K562 (cell line): ENCODE data around the gene FARP1. TPM values are rescaled to one million over a fixed set of nuclear protein-coding genes. Genes with fewer than 3 reads are reported as not detected.

Source experiments
- ATAC-seq: fragments of 200-7000 bp; cut with Tn5 transposase; 3 replicates; pipeline ENCODE4 v1.9.1; 2020; ENCODE audit warnings: moderate library complexity
- BruUV-seq: library from RNA; stranded (reverse); fragments of 400-500 nt; replicated peaks from 2 replicates; lab custom pipeline; 2021; lab: Mats Ljungman, UMichigan
- CTCF ChIA-PET: fragments of 300-600 bp; formaldehyde crosslinking; extraction: SDS; loops from one replicate; lab custom pipeline; 2021; ENCODE audit warnings: low intra/inter-chr PET ratio; lab: Yijun Ruan, JAX
- POLR2A ChIA-PET: fragments of 300-600, 350-650 bp; sonication (Branson Sonifier 250); formaldehyde crosslinking; extraction: SDS; loops from one replicate; lab custom pipeline; 2021; ENCODE audit warnings: antibody characterized with exemption, inconsistent platforms; lab: Yijun Ruan, JAX
- DNase-seq, 4 experiments: peaks; one replicate each; pipeline versions ENCODE4 v3.0.0 to v3.0.0-alpha.2; 2011 to 2018; ENCODE audit warnings: low spot score in 3 of 4, mixed read lengths in 3 of 4; ENCODE audit errors: extremely low read depth in 1 of 4
- FAIRE-seq: peaks from 2 replicates; lab custom pipeline; 2011; peaks lifted over from hg19 to GRCh38; lab: Jason Lieb, UNC
- H2AFZ ChIP-seq: 2 replicates; pipeline ENCODE4 v1.6.0; 2011; ENCODE audit warnings: low read depth, low read length, control low read depth, inconsistent platforms
- H3K27ac ChIP-seq: fragments of 200-600 bp; 3 replicates; pipeline ENCODE4 v1.8.0; 2011; ENCODE audit warnings: low read depth, mild to moderate bottlenecking, control low read depth, inconsistent platforms, low read length, moderate library complexity, mixed read lengths; ENCODE audit errors: extremely low read depth
- H3K27me3 ChIP-seq, 2 experiments: fragments of 300-600 bp in 1 of 2; 2 replicates in 1 of 2; 3 replicates in 1 of 2; pipeline versions ENCODE4 v1.6.0 to v1.8.0; 2011; ENCODE audit warnings: inconsistent platforms in 2 of 2, low read length in 2 of 2, mild to moderate bottlenecking in 1 of 2, mixed read lengths in 1 of 2, moderate library complexity in 1 of 2; ENCODE audit not compliant: control insufficient read depth in 2 of 2, insufficient read depth in 2 of 2
- H3K36me3 ChIP-seq: fragments of 300-600 bp; 3 replicates; pipeline ENCODE4 v1.8.0; 2011; ENCODE audit warnings: mild to moderate bottlenecking, low read length, inconsistent platforms; ENCODE audit not compliant: control insufficient read depth, insufficient read depth
- H3K4me1 ChIP-seq, 2 experiments: fragments of 200-600 bp in 1 of 2; replicated peaks in 1 of 2; 2 replicates in 1 of 2; 3 replicates in 1 of 2; pipeline versions ENCODE4 v1.5.1 to v1.8.0; 2011; ENCODE audit warnings: inconsistent platforms in 2 of 2, low read length in 2 of 2, mild to moderate bottlenecking in 1 of 2, mixed read lengths in 1 of 2, moderate library complexity in 1 of 2; ENCODE audit not compliant: control insufficient read depth in 2 of 2, insufficient read depth in 2 of 2
- H3K4me2 ChIP-seq: 2 replicates; pipeline ENCODE4 v1.6.1; 2011; ENCODE audit warnings: low read length, control low read depth, inconsistent platforms, mixed read lengths; ENCODE audit not compliant: insufficient read depth
- H3K4me3 ChIP-seq: fragments of 200-600 bp; sonication (generic), shearing (Covaris generic); 2 replicates; pipeline ENCODE4 v1.5.1; 2016; ENCODE audit warnings: control low read depth, inconsistent platforms
- H3K79me2 ChIP-seq: fragments of 200-600 bp; 3 replicates; pipeline ENCODE4 v1.8.0; 2011; ENCODE audit warnings: low read length, inconsistent platforms; ENCODE audit not compliant: control insufficient read depth, insufficient read depth
- H3K9ac ChIP-seq, 2 experiments: 2 replicates each; pipeline versions ENCODE4 v1.6.0 to v1.6.1; 2011; ENCODE audit warnings: low read depth in 2 of 2, low read length in 2 of 2, control low read depth in 1 of 2, inconsistent platforms in 1 of 2, mild to moderate bottlenecking in 1 of 2, mixed read lengths in 1 of 2; ENCODE audit not compliant: insufficient read depth in 1 of 2
- H3K9me1 ChIP-seq: one replicate; pipeline ENCODE4 v1.6.0; 2011; ENCODE audit warnings: inconsistent platforms, mild to moderate bottlenecking, low read length, moderate library complexity; ENCODE audit not compliant: control insufficient read depth, insufficient read depth
- H3K9me3 ChIP-seq: replicated peaks from 2 replicates; pipeline ENCODE4 v1.5.1; 2011; ENCODE audit warnings: low read depth, low read length, inconsistent platforms; ENCODE audit not compliant: control insufficient read depth, insufficient read depth
- H4K20me1 ChIP-seq: replicated peaks from 2 replicates; pipeline ENCODE4 v1.6.1; 2011; ENCODE audit warnings: low read length, inconsistent platforms, mixed read lengths; ENCODE audit not compliant: control insufficient read depth, insufficient read depth
- ATF3 ChIP-seq, 2 experiments: fragments of 450-650 bp in 1 of 2; sonication (generic) in 1 of 2; formaldehyde crosslinking in 1 of 2; IDR thresholded peaks in 1 of 2; conservative IDR thresholded peaks in 1 of 2; 2 replicates each; pipeline versions ENCODE4 v1.6.1 to v1.8.1; 2016 to 2023; ENCODE audit warnings: mild to moderate bottlenecking in 2 of 2, moderate library complexity in 2 of 2, inconsistent platforms in 1 of 2, missing genetic modification reagents in 1 of 2
- FOXK1 ChIP-seq: sonication (generic); formaldehyde crosslinking; IDR thresholded peaks from 2 replicates; pipeline ENCODE4 v1.8.0; 2022; ENCODE audit warnings: missing genetic modification reagents, mild to moderate bottlenecking, borderline replicate concordance
- NONO ChIP-seq, 2 experiments: fragments of 200-400 bp in 1 of 2; fragments of 450-650 bp in 1 of 2; formaldehyde crosslinking in 1 of 2; IDR thresholded peaks; 2 replicates each; pipeline ENCODE4 v1.6.1; 2017; ENCODE audit warnings: low read depth in 2 of 2, mild to moderate bottlenecking in 2 of 2, moderate library complexity in 2 of 2, low read length in 1 of 2
- ZBTB1 ChIP-seq: sonication (generic); formaldehyde crosslinking; IDR thresholded peaks from 2 replicates; pipeline ENCODE4 v1.8.1; 2023; ENCODE audit warnings: missing genetic modification reagents, low read depth, mild to moderate bottlenecking, borderline replicate concordance
- ZNF212 ChIP-seq: fragments of 450-650 bp; formaldehyde crosslinking; IDR thresholded peaks from 2 replicates; pipeline ENCODE4 v1.4.0; 2020; ENCODE audit warnings: mild to moderate bottlenecking
- ZNF24 ChIP-seq: fragments of 450-650 bp; IDR thresholded peaks from 2 replicates; pipeline ENCODE4 v1.6.1; 2016
- ZNF551 ChIP-seq: fragments of 250-450 bp; sonication (Bioruptor Pico); IDR thresholded peaks from 2 replicates; pipeline ENCODE4 v1.5.0; 2021; ENCODE audit warnings: mild to moderate bottlenecking, moderate library complexity
- ZNF717 ChIP-seq: fragments of 250-450 bp; sonication (Bioruptor Pico); IDR thresholded peaks from 2 replicates; pipeline ENCODE4 v1.5.0; 2021
- ZSCAN29 ChIP-seq: fragments of 450-650 bp; IDR thresholded peaks from 2 replicates; pipeline ENCODE4 v1.6.1; 2017
- WGBS: fragments of 100-300 bp; shearing (Covaris generic); methylation state at CpG from one replicate; pipeline ENCODE4 v1.1.6; 2016; ENCODE audit warnings: low coverage, mixed read lengths; ENCODE audit not compliant: insufficient coverage; ENCODE audit errors: missing lambda C conversion rate; 5-methylcytosine and 5-hydroxymethylcytosine counted together
- in situ Hi-C: fragments of 300-500 bp; cut with MboI; formaldehyde crosslinking; loops from 4 replicates; pipeline ENCODE4 v1.15.0; 2018; ENCODE audit warnings: inconsistent platforms, mixed read lengths
- intact Hi-C: fragments of 100-400 bp; cut with micrococcal nuclease; formaldehyde crosslinking; loops from 2 replicates; pipeline ENCODE4 v1.14.2; 2022
- polyA plus RNA-seq, 8 experiments: library from polyadenylated mRNA; depleted of rRNA in 4 of 8; stranded (reverse) in 5 of 8; unstranded in 3 of 8; fragments of >200 nt; fragmentation: Nextera tagmentation in 2 of 8; fragmentation: Illumina TruSeq in 1 of 8; extraction: Ambion mirVana in 2 of 8; extraction: Trizol in 1 of 8; gene quantifications; 2 replicates each; pipeline versions ENCODE4 v1.2.1 to v1.2.3, GENCODE V29; 2011 to 2014; ENCODE audit warnings: inconsistent platforms in 1 of 8, missing spikeins in 1 of 8
- total RNA-seq, 7 experiments: library from RNA; depleted of rRNA in 6 of 7; stranded (reverse); fragments of >200 nt in 6 of 7; fragmentation: Illumina TruSeq in 2 of 7; extraction: Trizol in 2 of 7; gene quantifications; 2 replicates each; pipeline versions ENCODE4 v1.2.1 to v1.2.3, GENCODE V29; 2011 to 2021; ENCODE audit warnings: low replicate concordance in 1 of 7

Gene FARP1
- total and polyA plus RNA-seq, 9 of the 15 experiments (the other 6 are each of a cell fraction or from before 2014, with no cell fraction given), result 0.03 to 0.29 (median 0.05) TPM; not detected in 3

DNA sequence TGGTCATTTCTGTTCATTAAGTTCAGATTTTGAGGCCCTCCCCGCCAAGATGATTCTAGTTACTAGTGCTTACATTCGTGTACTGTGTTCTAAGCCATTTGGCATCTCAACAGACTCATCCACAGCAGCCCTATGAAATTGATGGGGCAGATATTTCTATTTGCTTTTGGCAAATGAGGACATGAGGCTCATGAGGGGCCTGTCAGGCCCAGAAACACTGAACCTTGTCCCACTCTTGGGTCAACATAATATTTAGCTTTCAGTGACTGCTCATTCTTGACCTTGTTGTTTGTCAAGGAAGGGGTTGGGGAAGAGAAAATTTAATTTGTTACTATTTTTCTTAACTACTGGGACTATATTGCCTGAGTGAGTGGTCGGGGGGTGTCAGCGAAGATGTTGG, 126.5 kb downstream of the FARP1 start:
- peaks cover 0 to 22% of the 10 kb centered on the region in 2 experiments; a peak in 4 of 5 replicates for H3K27me3 ChIP-seq
- no peak for TF ChIP-seq ZBTB1 (CRISPR knock-in tag)
- no peak for TF ChIP-seq ATF3 (IDR thresholded peaks at IDR 0.05)
- no peak for TF ChIP-seq ATF3 (CRISPR knock-in tag; conservative IDR thresholded peaks at IDR 0.05)
- no peak for TF ChIP-seq ZNF24
- TF ChIP-seq ZSCAN29, result no peak
- TF ChIP-seq NONO (IDR thresholded peaks at IDR 0.05; ENCODE audit: low read depth in 2 of 2, low read length in 1 of 2), result no peak
- no peak for TF ChIP-seq ZNF212
- no peak for TF ChIP-seq ZNF717 (CRISPR knock-in tag)
- TF ChIP-seq FOXK1 (CRISPR knock-in tag), result no peak
- no peak for TF ChIP-seq ZNF551 (CRISPR knock-in tag)
- no peaks in the 10 kb centered on the region for H3K79me2 ChIP-seq
- H4K20me1 ChIP-seq, result no peaks in the 10 kb centered on the region
- H3K4me1 ChIP-seq, result no peaks in the 10 kb centered on the region
- ChIA-PET CTCF (no interaction called here), POLR2A (interaction anchor here (0.5 kb wide), 1 partner anchor 30 kb away, joined by 3 read pairs; no protein-coding TSS in a partner anchor)
- in situ Hi-C loops (no loop called here), intact Hi-C loops (no loop called here)
- H3K27ac ChIP-seq, result no peak overlapping the region
- DNase-seq (no peak), FAIRE-seq (no peak), ATAC-seq (no peak)
- no peak overlapping the region for H3K4me3 ChIP-seq
- no peaks in the 10 kb centered on the region for H3K36me3 ChIP-seq
- no peaks in the 10 kb centered on the region for H3K9me3 ChIP-seq
- H3K9me1 ChIP-seq, result no peaks in the 10 kb centered on the region
- BruUV-seq, result no TSS peak
- 0% methylated on average over 4 of the region's 4 CpGs for WGBS
- no peak overlapping the region for H3K4me2 ChIP-seq
- no peak overlapping the region for H2AFZ ChIP-seq
- no peak overlapping the region for H3K9ac ChIP-seq
